ENCODE results near the gene UBAP1L.
"Not testable (repeated sequence)": the region's sequence is repeated elsewhere in the genome, so short reads cannot be mapped to it uniquely, and the experiment has no call there.

The UBAP1L gene

GRCh38 chr15:65082303-65082953 lies 32.6 kb downstream of the UBAP1L start:
- Mint-ChIP-seq H3K9me3 (no peaks in the 10 kb centered on the region), H3K27me3 (peaks cover 10% of the 10 kb centered on the region), H3K4me1 (ENCODE audit: low read depth) (peaks cover 20% of the 10 kb centered on the region), H3K27ac (peak overlapping the region; percentile 34), H3K36me3 (ENCODE audit: low read depth) (no peaks in the 10 kb centered on the region), H3K4me3 (no peak overlapping the region)

GRCh38 chr15:65081758-65082157 lies 33.2 kb downstream of the UBAP1L start:
- H3K4me1 Mint-ChIP-seq (ENCODE audit: low read depth), result peaks cover 20% of the 10 kb centered on the region
- H3K36me3 Mint-ChIP-seq (ENCODE audit: low read depth), result no peaks in the 10 kb centered on the region
- no peak overlapping the region for H3K4me3 Mint-ChIP-seq
- no peak overlapping the region for H3K27ac Mint-ChIP-seq
- no peaks in the 10 kb centered on the region for H3K9me3 Mint-ChIP-seq
- H3K27me3 Mint-ChIP-seq, result peaks cover 10% of the 10 kb centered on the region

GRCh38 chr15:65081270-65081669 lies 33.7 kb downstream of the UBAP1L start:
- Mint-ChIP-seq H3K4me3 (no peak overlapping the region), H3K4me1 (ENCODE audit: low read depth) (peaks cover 20% of the 10 kb centered on the region), H3K27ac (no peak overlapping the region), H3K27me3 (peaks cover 14% of the 10 kb centered on the region), H3K9me3 (no peaks in the 10 kb centered on the region), H3K36me3 (ENCODE audit: low read depth) (no peaks in the 10 kb centered on the region)

GRCh38 chr15:65079580-65079979 lies 35.4 kb downstream of the UBAP1L start:
- no peak overlapping the region for H3K27ac Mint-ChIP-seq
- no peaks in the 10 kb centered on the region for H3K9me3 Mint-ChIP-seq
- H3K4me1 Mint-ChIP-seq (ENCODE audit: low read depth), result peaks cover 20% of the 10 kb centered on the region
- H3K27me3 Mint-ChIP-seq, result peaks cover 17% of the 10 kb centered on the region
- no peak overlapping the region for H3K4me3 Mint-ChIP-seq
- H3K36me3 Mint-ChIP-seq (ENCODE audit: low read depth), result no peaks in the 10 kb centered on the region

- Mint-ChIP-seq H3K9me3 (no peaks in the 10 kb centered on the region), H3K27ac (no peak overlapping the region), H3K4me1 (ENCODE audit: low read depth) (peaks cover 19% of the 10 kb centered on the region), H3K4me3 (no peak overlapping the region), H3K36me3 (ENCODE audit: low read depth) (no peaks in the 10 kb centered on the region), H3K27me3 (peaks cover 17% of the 10 kb centered on the region)
Observed at GRCh38 chr15:65077981-65078352, 37.0 kb downstream of the UBAP1L start.

GRCh38 chr15:65077291-65077980 lies 37.6 kb downstream of the UBAP1L start:
- Mint-ChIP-seq H3K27ac (no peak overlapping the region), H3K9me3 (no peaks in the 10 kb centered on the region), H3K27me3 (peaks cover 17% of the 10 kb centered on the region), H3K4me1 (ENCODE audit: low read depth) (peaks cover 14% of the 10 kb centered on the region), H3K36me3 (ENCODE audit: low read depth) (no peaks in the 10 kb centered on the region), H3K4me3 (no peak overlapping the region)

GRCh38 chr15:65076486-65077290 lies 38.3 kb downstream of the UBAP1L start, which contains the start of gene KBTBD13:
KBTBD13 (plus strand) TSS chr15:65076746; CDS start chr15:65076816, 70 bp downstream.
- Mint-ChIP-seq H3K27ac (no peak within 1 kb of the TSS), H3K27me3 (peaks cover 17% of the 10 kb centered on the region), H3K4me3 (no peak within 1 kb of the TSS), H3K9me3 (no peaks in the 10 kb centered on the region), H3K4me1 (ENCODE audit: low read depth) (peaks cover 6% of the 10 kb centered on the region), H3K36me3 (ENCODE audit: low read depth) (no peaks in the 10 kb centered on the region)

GRCh38 chr15:65075607-65076395 lies 39.2 kb downstream of the UBAP1L start:
- H3K4me1 Mint-ChIP-seq (ENCODE audit: low read depth); H3K4me3 Mint-ChIP-seq; H3K9me3 Mint-ChIP-seq; H3K27ac Mint-ChIP-seq; H3K36me3 Mint-ChIP-seq (ENCODE audit: low read depth): not testable (repeated sequence)
- peaks cover 17% of the 10 kb centered on the region for H3K27me3 Mint-ChIP-seq

- not testable (repeated sequence) for H3K9me3 Mint-ChIP-seq; H3K36me3 Mint-ChIP-seq (ENCODE audit: low read depth); H3K4me3 Mint-ChIP-seq; H3K27ac Mint-ChIP-seq; H3K4me1 Mint-ChIP-seq (ENCODE audit: low read depth)
- H3K27me3 Mint-ChIP-seq, result peaks cover 17% of the 10 kb centered on the region
Observed at GRCh38 chr15:65074946-65075345, 40.1 kb downstream of the UBAP1L start.

GRCh38 chr15:65072617-65073016 lies 42.4 kb downstream of the UBAP1L start:
- Mint-ChIP-seq H3K27me3 (peaks cover 14% of the 10 kb centered on the region), H3K36me3 (ENCODE audit: low read depth) (no peaks in the 10 kb centered on the region), H3K27ac (no peak overlapping the region), H3K9me3 (no peaks in the 10 kb centered on the region), H3K4me1 (ENCODE audit: low read depth) (peaks cover under 1% of the 10 kb centered on the region), H3K4me3 (no peak overlapping the region)

- Mint-ChIP-seq H3K27ac (no peak overlapping the region), H3K9me3 (no peaks in the 10 kb centered on the region), H3K27me3 (peaks cover 18% of the 10 kb centered on the region), H3K4me3 (no peak overlapping the region), H3K4me1 (ENCODE audit: low read depth) (no peaks in the 10 kb centered on the region), H3K36me3 (ENCODE audit: low read depth) (no peaks in the 10 kb centered on the region)
Observed at GRCh38 chr15:65072027-65072426, 43.0 kb downstream of the UBAP1L start.

GRCh38 chr15:65071381-65071811 lies 43.6 kb downstream of the UBAP1L start:
- Mint-ChIP-seq H3K27ac (no peak overlapping the region), H3K9me3 (no peaks in the 10 kb centered on the region), H3K4me1 (ENCODE audit: low read depth) (no peaks in the 10 kb centered on the region), H3K4me3 (no peak overlapping the region), H3K36me3 (ENCODE audit: low read depth) (no peaks in the 10 kb centered on the region), H3K27me3 (peaks cover 21% of the 10 kb centered on the region)

GRCh38 chr15:65069779-65070546 lies 45.0 kb downstream of the UBAP1L start:
- no peak overlapping the region for H3K27ac Mint-ChIP-seq
- no peaks in the 10 kb centered on the region for H3K36me3 Mint-ChIP-seq (ENCODE audit: low read depth)
- H3K27me3 Mint-ChIP-seq, result peaks cover 27% of the 10 kb centered on the region
- H3K9me3 Mint-ChIP-seq, result no peaks in the 10 kb centered on the region
- no peaks in the 10 kb centered on the region for H3K4me1 Mint-ChIP-seq (ENCODE audit: low read depth)
- H3K4me3 Mint-ChIP-seq, result no peak overlapping the region

GRCh38 chr15:65069179-65069578 lies 45.8 kb downstream of the UBAP1L start:
- H3K36me3 Mint-ChIP-seq (ENCODE audit: low read depth), result no peaks in the 10 kb centered on the region
- no peak overlapping the region for H3K4me3 Mint-ChIP-seq
- H3K9me3 Mint-ChIP-seq, result no peaks in the 10 kb centered on the region
- peaks cover 27% of the 10 kb centered on the region for H3K27me3 Mint-ChIP-seq
- no peak overlapping the region for H3K27ac Mint-ChIP-seq
- no peaks in the 10 kb centered on the region for H3K4me1 Mint-ChIP-seq (ENCODE audit: low read depth)

Data from stimulated activated naive CD8-positive, alpha-beta T cell treated with anti-CD3 and anti-CD28 coated beads, Interleukin-15, Interleukin-2, amounts not matched to agents 100 ng/mL and 50 ng/mL, for 24 hours (primary cell).